Fibroblast of mammary gland (primary cell): ENCODE measurements around the gene COL4A1.

ENCODE experiments used
- DNase-seq: peaks from one replicate; pipeline ENCODE4 v3.0.0-alpha.2; 2010; ENCODE audit warnings: low read depth
- H3K4me3 ChIP-seq: 2 replicates; pipeline ENCODE4 v1.5.1; 2011; ENCODE audit warnings: low read depth, mild to moderate bottlenecking, low read length, moderate library complexity; ENCODE audit not compliant: control insufficient read depth
- TF ChIP-seq, protein P1 (sequence below): conservative IDR thresholded peaks from 2 replicates; pipeline ENCODE4 v1.5.1; 2011; ENCODE audit warnings: low read depth, low read length, inconsistent platforms; ENCODE audit not compliant: control insufficient read depth, insufficient read depth

Gene COL4A1

DNA sequence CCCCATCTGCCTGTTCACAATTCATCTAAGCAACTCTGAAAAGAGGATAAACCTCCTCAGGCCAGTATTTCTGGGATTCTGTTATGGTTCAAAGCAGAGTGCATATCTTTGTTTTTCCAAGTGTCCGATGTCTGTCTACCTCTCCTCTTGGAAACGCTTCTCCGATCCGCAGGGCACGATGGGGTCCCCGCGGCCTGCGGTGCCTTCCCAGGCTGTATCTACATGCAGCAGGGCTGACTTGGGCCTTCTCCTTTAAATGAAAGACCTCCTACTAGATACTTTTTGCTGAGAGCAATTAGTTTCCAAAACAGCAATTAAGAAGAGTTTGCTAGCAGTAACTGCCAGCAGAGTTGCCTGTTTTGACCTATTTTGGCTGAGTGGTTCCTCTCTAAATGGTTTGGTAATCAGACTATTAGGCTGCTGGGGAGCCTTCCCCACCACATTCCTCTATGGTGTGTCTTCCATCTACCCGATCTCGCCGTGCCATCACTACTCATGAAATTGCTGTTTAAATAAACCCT, 23.6 kb upstream of the COL4A1 start:
- TF ChIP-seq, protein P1, sequence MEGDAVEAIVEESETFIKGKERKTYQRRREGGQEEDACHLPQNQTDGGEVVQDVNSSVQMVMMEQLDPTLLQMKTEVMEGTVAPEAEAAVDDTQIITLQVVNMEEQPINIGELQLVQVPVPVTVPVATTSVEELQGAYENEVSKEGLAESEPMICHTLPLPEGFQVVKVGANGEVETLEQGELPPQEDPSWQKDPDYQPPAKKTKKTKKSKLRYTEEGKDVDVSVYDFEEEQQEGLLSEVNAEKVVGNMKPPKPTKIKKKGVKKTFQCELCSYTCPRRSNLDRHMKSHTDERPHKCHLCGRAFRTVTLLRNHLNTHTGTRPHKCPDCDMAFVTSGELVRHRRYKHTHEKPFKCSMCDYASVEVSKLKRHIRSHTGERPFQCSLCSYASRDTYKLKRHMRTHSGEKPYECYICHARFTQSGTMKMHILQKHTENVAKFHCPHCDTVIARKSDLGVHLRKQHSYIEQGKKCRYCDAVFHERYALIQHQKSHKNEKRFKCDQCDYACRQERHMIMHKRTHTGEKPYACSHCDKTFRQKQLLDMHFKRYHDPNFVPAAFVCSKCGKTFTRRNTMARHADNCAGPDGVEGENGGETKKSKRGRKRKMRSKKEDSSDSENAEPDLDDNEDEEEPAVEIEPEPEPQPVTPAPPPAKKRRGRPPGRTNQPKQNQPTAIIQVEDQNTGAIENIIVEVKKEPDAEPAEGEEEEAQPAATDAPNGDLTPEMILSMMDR, result no peak
- peak; percentile 72 for DNase-seq
- H3K4me3 ChIP-seq, result peak overlapping the region; percentile 25

DNA sequence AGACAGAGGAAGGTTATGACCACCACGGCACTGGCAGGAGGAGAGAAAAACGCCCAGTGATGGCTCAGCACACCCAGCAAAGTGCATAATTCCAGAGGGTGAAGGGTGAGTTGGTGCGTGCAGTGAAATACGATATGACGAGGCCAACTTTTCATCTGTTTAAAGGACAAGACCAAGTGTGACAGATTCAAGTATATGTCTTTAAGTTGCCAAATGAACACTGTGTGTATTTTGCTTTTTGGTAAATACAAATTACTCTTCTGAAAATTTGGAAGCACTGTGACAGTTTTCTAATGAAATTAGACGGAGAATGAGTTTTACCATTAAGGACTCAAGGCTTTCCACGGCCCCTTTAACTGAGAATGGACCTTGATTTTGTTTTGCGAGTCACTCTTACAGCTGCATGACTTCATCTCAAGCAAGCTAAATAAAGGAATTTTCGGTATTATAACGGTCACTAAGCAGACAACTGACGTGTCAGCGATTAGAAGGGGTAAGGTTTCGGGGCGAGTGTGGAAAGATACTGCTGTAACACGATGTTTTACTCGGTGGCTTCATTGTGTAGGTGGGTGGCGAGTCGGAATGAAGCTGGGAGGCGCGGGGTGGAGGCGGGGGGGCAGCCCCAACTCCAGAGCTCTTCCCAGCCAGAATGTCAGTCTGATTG, 23.0 kb upstream of the COL4A1 start:
- peak; percentile 79 for DNase-seq
- H3K4me3 ChIP-seq, result peak overlapping the region; percentile 25
- TF ChIP-seq, protein P1, result no peak

DNA sequence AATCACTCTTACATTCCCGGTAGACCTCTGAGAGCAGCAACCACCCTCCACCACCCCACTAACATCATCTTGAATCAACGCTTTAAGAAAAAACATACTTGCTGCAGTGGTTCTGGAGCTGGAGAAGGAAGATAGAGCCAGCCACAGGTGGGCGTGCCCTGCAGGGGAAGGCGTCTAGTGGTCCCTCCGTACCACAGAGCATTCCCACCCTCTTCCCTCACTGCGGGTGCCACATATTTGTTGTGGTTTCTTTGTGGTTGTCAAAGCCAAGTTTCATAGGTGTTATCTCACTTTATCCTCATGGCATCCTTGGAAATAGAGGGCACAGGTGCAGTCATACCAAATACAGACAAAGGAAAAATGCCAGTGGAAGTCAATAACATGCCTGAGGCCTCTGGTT, 22.3 kb upstream of the COL4A1 start:
- TF ChIP-seq, protein P1, result no peak
- no peak for DNase-seq
- H3K4me3 ChIP-seq, result no peak overlapping the region

DNA sequence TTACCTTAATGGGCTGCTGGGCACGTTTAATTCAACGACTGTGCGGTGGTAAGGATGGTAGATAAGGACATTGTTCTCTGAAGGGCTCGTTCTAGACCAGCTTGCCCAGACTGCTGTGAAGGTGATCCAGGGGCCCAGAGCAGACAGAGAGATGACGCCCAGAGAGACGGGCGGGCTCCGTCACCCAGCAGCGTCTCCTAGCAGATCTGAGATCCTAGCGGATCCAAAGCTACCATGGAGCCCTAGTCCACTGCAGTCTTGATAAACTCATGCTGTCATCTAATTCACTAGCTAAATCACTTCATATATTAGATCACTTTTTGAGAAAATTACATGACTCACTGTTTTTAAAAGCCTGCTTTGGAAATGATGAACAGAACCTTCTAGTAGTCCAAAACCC, 21.6 kb upstream of the COL4A1 start:
- TF ChIP-seq, protein P1, result no peak
- no peak overlapping the region for H3K4me3 ChIP-seq
- DNase-seq, result no peak

DNA sequence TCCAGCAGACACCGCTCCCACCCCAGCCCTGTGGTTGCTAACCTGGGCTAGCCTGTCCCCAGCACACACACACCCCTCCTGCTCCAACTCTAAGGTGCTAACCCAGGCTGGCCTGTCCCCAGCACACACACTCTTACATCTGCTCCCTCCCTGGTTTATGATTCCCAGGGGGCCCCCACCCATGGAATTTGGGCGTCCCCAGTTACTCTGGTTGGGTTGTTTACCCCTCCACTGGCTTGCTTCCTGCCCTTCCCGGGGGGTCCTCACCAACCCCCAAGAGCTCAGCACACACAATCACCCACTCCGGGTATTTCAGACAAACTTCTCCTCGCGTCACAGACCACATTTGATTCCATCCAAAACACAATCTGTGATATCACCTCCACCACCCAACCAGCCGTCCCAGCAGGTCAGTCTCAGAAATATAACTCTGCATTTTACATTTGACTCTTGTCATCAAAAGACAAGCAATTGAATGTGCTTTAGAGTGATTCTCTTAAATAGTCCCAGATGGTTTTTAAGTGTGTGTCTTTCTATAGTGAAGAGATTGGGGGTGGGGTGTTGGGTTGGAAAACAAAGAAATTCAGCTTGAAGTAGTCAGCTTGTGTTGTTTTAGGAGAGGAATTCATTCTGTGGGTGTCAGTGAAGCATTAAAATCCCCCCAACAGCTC, 20.2 kb upstream of the COL4A1 start:
- DNase-seq, result no peak
- TF ChIP-seq, protein P1, result no peak
- H3K4me3 ChIP-seq, result no peak overlapping the region

DNA sequence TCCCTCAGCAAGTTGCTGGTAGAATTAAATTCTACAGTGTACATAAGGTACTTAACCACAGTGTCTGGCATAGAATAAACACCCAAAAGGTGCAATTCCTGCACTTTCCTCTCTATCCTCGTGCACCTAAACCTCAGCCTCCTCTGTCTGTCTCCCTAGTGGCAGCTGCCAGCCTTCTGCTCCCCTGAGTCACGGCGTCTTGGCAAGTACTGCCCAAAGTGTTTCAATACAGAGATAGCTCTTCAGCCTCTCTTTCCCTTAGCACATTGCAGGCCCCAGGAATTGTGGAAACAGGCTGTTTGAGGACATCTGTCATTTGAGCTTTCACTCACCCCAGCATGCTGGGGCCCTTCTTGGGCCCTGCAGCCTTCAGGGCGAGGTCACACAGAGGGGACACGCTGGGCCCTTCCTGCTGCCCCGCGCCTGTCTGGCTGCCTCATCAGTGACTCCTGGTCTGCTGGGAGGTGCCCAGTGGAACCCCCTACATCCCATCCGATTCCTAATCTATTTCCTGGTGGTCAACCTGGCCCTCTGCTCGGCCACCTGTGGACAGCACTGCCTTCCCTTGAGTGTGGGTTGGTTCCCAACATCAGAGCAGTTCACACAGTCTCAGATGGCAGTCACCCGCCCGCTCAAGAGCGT, 19.4 kb upstream of the COL4A1 start:
- TF ChIP-seq, protein P1, result no peak
- DNase-seq, result no peak
- H3K4me3 ChIP-seq, result no peak overlapping the region
